Measurements from ENCODE around the gene MT3.

DNA sequence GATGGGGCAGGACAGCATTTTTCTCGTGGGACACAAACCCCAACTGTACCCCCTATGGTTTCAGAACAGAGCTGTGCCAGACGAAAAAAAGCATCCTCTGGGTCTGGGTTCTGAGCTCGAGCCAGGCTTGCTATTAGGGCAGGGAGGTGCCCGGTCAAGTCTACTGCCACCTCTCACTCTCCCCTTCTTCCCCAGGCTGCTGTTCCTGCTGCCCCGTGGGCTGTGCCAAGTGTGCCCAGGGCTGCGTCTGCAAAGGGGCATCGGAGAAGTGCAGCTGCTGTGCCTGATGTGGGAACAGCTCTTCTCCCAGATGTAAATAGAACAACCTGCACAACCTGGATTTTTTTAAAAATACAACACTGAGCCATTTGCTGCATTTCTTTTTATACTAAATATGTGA lies 37.4 kb downstream of the MT3 start:
- TF ChIP-seq, protein P1, sequence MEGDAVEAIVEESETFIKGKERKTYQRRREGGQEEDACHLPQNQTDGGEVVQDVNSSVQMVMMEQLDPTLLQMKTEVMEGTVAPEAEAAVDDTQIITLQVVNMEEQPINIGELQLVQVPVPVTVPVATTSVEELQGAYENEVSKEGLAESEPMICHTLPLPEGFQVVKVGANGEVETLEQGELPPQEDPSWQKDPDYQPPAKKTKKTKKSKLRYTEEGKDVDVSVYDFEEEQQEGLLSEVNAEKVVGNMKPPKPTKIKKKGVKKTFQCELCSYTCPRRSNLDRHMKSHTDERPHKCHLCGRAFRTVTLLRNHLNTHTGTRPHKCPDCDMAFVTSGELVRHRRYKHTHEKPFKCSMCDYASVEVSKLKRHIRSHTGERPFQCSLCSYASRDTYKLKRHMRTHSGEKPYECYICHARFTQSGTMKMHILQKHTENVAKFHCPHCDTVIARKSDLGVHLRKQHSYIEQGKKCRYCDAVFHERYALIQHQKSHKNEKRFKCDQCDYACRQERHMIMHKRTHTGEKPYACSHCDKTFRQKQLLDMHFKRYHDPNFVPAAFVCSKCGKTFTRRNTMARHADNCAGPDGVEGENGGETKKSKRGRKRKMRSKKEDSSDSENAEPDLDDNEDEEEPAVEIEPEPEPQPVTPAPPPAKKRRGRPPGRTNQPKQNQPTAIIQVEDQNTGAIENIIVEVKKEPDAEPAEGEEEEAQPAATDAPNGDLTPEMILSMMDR (IDR thresholded peaks at IDR 0.05; ENCODE audit: low read depth, low read length), result no peak
- TF ChIP-seq EZH2phosphoT487 (IDR thresholded peaks at IDR 0.05; ENCODE audit: low read depth), result no peak

Data from OCI-LY3 (cell line).